Measurements from ENCODE around the gene COLQ.
"Not testable (repeated sequence)": the region's sequence is repeated elsewhere in the genome, so short reads cannot be mapped to it uniquely, and the experiment has no call there.

Gene COLQ

DNA sequence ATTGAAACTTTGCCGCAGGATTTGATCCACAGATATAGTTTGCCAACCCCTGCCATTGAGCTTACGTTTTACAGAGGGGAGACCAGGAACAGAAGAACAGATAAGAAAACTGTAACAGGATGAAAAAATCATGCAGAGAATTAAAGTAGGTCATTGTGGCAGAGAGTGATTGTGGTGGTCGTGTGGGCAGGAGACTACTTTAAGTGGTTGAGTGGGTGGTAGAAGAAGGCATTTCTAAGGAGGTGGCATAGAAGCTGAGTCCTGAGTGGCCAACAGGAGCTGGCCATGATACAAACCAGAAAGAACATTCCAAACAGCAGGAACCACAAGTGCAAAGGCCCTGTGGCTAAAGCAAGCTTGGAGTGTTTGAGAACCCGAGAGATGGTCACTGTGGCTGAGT lies 34.5 kb downstream of the COLQ start:
- no peak overlapping the region for H3K9ac ChIP-seq
- no peak overlapping the region for H3K4me3 ChIP-seq (IDR thresholded peaks at IDR 0.05; ENCODE audit: insufficient read depth, low read depth, low read length)
- H4K20me1 ChIP-seq (ENCODE audit: insufficient read depth), result no peaks in the 10 kb centered on the region
- no peaks in the 10 kb centered on the region for H3K79me2 ChIP-seq (ENCODE audit: insufficient read depth, low read depth)
- no peak overlapping the region for H3K27ac ChIP-seq
- no peaks in the 10 kb centered on the region for H3K4me1 ChIP-seq (ENCODE audit: low read depth, poor library complexity, severe bottlenecking)
- no peaks in the 10 kb centered on the region for H3K36me3 ChIP-seq (ENCODE audit: insufficient read depth)
- H2AFZ ChIP-seq (ENCODE audit: low read depth), result no peak overlapping the region
- TF ChIP-seq CTCF (conservative IDR thresholded peaks at IDR 0.05; ENCODE audit: low read depth, low read length), result no peak
- H3K4me2 ChIP-seq, result no peak overlapping the region
- no peaks in the 10 kb centered on the region for H3K27me3 ChIP-seq (ENCODE audit: insufficient read depth, low read depth)

GRCh38 chr3:15486020-15486419 lies 35.5 kb downstream of the COLQ start:
- no peaks in the 10 kb centered on the region for H3K4me1 ChIP-seq (ENCODE audit: low read depth, poor library complexity, severe bottlenecking)
- TF ChIP-seq CTCF (conservative IDR thresholded peaks at IDR 0.05; ENCODE audit: low read depth, low read length), result no peak

GRCh38 chr3:15484551-15484950 lies 37.0 kb downstream of the COLQ start:
- not testable (repeated sequence) for H3K4me3 ChIP-seq (IDR thresholded peaks at IDR 0.05; ENCODE audit: insufficient read depth, low read depth, low read length); H3K36me3 ChIP-seq (ENCODE audit: insufficient read depth); H3K9ac ChIP-seq; H2AFZ ChIP-seq (ENCODE audit: low read depth); H3K4me1 ChIP-seq (ENCODE audit: low read depth, poor library complexity, severe bottlenecking); H3K79me2 ChIP-seq (ENCODE audit: insufficient read depth, low read depth); H3K4me2 ChIP-seq; H3K27me3 ChIP-seq (ENCODE audit: insufficient read depth, low read depth); H4K20me1 ChIP-seq (ENCODE audit: insufficient read depth); H3K27ac ChIP-seq

More at GRCh38 chr3:15486020-15486419, 35.5 kb downstream of the COLQ start:
- H2AFZ ChIP-seq (ENCODE audit: low read depth), result no peak overlapping the region
- no peak overlapping the region for H3K9ac ChIP-seq
- no peaks in the 10 kb centered on the region for H4K20me1 ChIP-seq (ENCODE audit: insufficient read depth)
- H3K36me3 ChIP-seq (ENCODE audit: insufficient read depth), result no peaks in the 10 kb centered on the region
- no peak overlapping the region for H3K4me2 ChIP-seq
- no peaks in the 10 kb centered on the region for H3K27me3 ChIP-seq (ENCODE audit: insufficient read depth, low read depth)
- H3K4me3 ChIP-seq (IDR thresholded peaks at IDR 0.05; ENCODE audit: insufficient read depth, low read depth, low read length), result no peak overlapping the region
- no peak overlapping the region for H3K27ac ChIP-seq
- H3K79me2 ChIP-seq (ENCODE audit: insufficient read depth, low read depth), result no peaks in the 10 kb centered on the region

DNA sequence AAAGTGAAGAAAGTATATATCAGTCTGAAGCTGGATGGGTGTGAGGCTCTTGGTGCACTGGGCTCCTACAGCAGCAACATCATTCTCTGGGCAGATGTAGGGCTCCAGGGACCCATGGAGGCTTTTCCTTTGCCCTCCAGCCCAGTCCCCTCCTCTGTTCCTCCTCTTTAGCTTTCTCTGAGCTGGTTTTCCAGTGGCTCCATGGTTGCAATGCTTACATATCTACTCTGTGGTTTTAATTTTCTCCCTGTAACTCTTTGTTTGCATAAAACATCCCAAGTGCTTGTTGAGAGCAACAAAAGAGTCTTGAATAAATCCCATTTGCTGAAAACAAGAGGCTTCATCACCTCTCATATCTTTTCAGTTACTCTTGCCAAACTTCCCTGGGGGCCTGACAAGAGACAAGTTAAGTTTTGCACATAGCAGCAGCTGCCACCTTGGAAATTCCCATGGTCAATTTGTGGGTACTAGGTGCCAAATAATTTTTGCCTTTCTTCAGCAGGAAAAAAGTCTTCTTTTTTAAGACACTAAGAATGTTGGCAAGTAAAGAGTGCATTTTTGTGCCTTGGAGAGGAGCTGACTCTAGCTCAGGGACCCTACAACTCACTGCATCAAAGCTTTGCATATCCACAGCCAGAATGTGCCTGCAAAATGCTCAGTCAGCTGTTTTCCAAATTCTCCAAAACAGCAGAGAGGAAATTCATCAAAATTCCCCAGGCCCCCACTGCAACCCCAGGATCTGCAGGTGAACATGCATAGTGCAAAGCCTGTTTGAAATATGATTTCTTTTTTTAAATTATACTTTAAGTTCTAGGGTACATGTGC lies 41.9 kb downstream of the COLQ start:
- no peak for TF ChIP-seq CTCF (conservative IDR thresholded peaks at IDR 0.05; ENCODE audit: low read depth, low read length)
- H3K4me3 ChIP-seq (IDR thresholded peaks at IDR 0.05; ENCODE audit: insufficient read depth, low read depth, low read length), result no peak overlapping the region
- H2AFZ ChIP-seq (ENCODE audit: low read depth), result no peak overlapping the region
- peaks cover 5% of the 10 kb centered on the region for H3K4me1 ChIP-seq (ENCODE audit: low read depth, poor library complexity, severe bottlenecking)
- no peak overlapping the region for H3K4me2 ChIP-seq
- no peaks in the 10 kb centered on the region for H3K36me3 ChIP-seq (ENCODE audit: insufficient read depth)
- no peaks in the 10 kb centered on the region for H3K79me2 ChIP-seq (ENCODE audit: insufficient read depth, low read depth)
- H3K27ac ChIP-seq, result no peak overlapping the region
- no peaks in the 10 kb centered on the region for H3K27me3 ChIP-seq (ENCODE audit: insufficient read depth, low read depth)
- H4K20me1 ChIP-seq (ENCODE audit: insufficient read depth), result no peaks in the 10 kb centered on the region
- H3K9ac ChIP-seq, result no peak overlapping the region

DNA sequence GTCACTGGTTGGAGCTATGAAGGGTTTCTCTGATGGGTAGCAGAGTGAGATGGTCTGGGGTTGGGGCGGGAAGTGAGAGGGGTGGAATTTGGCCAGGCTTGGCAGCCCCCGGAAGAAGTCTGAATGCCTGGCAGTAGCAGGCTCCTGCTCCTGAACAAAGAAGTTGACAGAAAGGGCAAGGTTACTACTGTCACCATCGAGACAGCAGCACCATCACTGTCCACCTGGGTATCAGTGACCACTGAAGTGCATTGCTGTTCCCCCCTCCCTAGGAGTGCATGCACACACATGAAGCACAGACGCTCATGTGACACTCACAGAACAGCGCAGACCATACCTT lies 42.9 kb downstream of the COLQ start:
- Histone ChIP-seq H3K36me3 (ENCODE audit: insufficient read depth) (no peaks in the 10 kb centered on the region), H2AFZ (ENCODE audit: low read depth) (no peak overlapping the region), H3K9ac (no peak overlapping the region), H3K79me2 (ENCODE audit: insufficient read depth, low read depth) (no peaks in the 10 kb centered on the region), H3K4me1 (ENCODE audit: low read depth, poor library complexity, severe bottlenecking) (peaks cover 5% of the 10 kb centered on the region), H3K4me2 (no peak overlapping the region), H3K27ac (no peak overlapping the region), H4K20me1 (ENCODE audit: insufficient read depth) (no peaks in the 10 kb centered on the region), H3K4me3 (IDR thresholded peaks at IDR 0.05; ENCODE audit: insufficient read depth, low read depth, low read length) (no peak overlapping the region), H3K27me3 (ENCODE audit: insufficient read depth, low read depth) (no peaks in the 10 kb centered on the region)
- TF ChIP-seq CTCF (conservative IDR thresholded peaks at IDR 0.05; ENCODE audit: low read depth, low read length), result no peak

All from KMS-11 (cell line).